22Rv1 (cell line): ENCODE measurements around the gene CDH16.

ENCODE experiments used
- ZFX ChIP-seq: fragments of 450-650 bp; IDR thresholded peaks from 2 replicates; pipeline ENCODE4 v1.6.1; 2017; ENCODE audit warnings: antibody characterized with exemption, borderline replicate concordance
- TF ChIP-seq, protein P1 (sequence below): fragments of 450-650 bp; IDR thresholded peaks from 2 replicates; pipeline ENCODE4 v1.5.1; 2017; ENCODE audit warnings: mild to moderate bottlenecking

DNA sequence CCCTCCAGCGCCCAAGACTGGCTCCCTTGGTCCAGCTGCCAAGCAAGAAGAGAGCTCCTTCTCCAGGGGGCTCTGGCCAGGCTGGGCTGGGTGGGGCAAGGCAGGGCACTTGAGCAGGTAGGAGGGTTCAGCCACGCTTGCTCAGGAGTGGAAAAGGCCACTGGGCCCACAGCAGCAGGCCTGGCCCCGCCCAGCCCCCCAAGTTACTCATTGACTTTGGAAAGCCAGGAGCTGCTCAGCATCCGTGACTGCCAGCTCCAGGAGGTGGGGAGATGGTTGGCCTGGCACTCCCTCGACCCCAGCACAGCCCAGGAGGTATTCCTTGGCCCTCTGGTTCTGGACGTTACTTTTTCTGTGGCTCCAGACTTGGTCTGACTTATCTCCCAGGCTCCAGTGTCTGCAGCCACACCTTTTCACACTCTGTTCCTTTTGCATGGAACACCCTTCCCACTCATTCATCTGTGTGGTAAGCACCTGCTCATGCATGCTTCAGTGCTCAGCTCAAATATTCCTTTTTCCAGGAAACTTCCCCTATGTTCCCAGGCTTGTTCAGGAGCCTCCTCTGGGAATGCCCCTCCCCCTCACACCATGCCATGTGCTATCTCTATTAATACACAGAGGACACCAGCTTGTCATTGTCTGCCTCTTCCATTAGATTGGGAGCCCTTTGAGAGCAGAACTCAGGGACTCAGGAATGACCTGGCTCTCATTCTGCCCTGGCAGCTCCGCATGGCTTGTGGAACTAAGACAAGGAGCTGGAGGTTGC lies at the start of gene CDH16:
- TF ChIP-seq, protein P1, sequence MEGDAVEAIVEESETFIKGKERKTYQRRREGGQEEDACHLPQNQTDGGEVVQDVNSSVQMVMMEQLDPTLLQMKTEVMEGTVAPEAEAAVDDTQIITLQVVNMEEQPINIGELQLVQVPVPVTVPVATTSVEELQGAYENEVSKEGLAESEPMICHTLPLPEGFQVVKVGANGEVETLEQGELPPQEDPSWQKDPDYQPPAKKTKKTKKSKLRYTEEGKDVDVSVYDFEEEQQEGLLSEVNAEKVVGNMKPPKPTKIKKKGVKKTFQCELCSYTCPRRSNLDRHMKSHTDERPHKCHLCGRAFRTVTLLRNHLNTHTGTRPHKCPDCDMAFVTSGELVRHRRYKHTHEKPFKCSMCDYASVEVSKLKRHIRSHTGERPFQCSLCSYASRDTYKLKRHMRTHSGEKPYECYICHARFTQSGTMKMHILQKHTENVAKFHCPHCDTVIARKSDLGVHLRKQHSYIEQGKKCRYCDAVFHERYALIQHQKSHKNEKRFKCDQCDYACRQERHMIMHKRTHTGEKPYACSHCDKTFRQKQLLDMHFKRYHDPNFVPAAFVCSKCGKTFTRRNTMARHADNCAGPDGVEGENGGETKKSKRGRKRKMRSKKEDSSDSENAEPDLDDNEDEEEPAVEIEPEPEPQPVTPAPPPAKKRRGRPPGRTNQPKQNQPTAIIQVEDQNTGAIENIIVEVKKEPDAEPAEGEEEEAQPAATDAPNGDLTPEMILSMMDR: no peak
- TF ChIP-seq ZFX: no peak
